Measurements from ENCODE around the gene ISG15. TPM values are rescaled to one million over a fixed set of nuclear protein-coding genes. Genes with fewer than 3 reads are reported as not detected.

Gene ISG15
- total RNA-seq, 4 donors from 2014 or later, result 20.0 to 73.3 (median 33.8) TPM

- TF ChIP-seq CTCF (IDR thresholded peaks at IDR 0.05; ENCODE audit: low read depth), result no peak
These were observed 34.2 kb upstream of the ISG15 start for GRCh38 chr1:978835-979743.

GRCh38 chr1:979744-980072 lies 33.6 kb upstream of the ISG15 start:
- TF ChIP-seq CTCF (IDR thresholded peaks at IDR 0.05; ENCODE audit: low read depth), result no peak

- TF ChIP-seq CTCF (IDR thresholded peaks at IDR 0.05; ENCODE audit: low read depth), result no peak
These were observed 33.1 kb upstream of the ISG15 start for GRCh38 chr1:980137-980571.

GRCh38 chr1:980602-981395 lies 32.5 kb upstream of the ISG15 start:
- no peak for TF ChIP-seq CTCF (IDR thresholded peaks at IDR 0.05; ENCODE audit: low read depth)

- TF ChIP-seq CTCF (IDR thresholded peaks at IDR 0.05; ENCODE audit: low read depth), result no peak
These were observed 31.8 kb upstream of the ISG15 start for GRCh38 chr1:981491-981954.

GRCh38 chr1:981955-982558 lies 31.2 kb upstream of the ISG15 start, which contains the start of gene PERM1:
Gene PERM1, minus strand, starts transcription at chr1:982093. Its CDS starts 1,064 bp downstream, at chr1:981029.
- no peak for TF ChIP-seq CTCF (IDR thresholded peaks at IDR 0.05; ENCODE audit: low read depth)
